ENCODE measurements around the gene RAPGEF2. TPM values are rescaled to one million over a fixed set of nuclear protein-coding genes. Genes with fewer than 3 reads are reported as not detected.
A peak's percentile ranks its signal among the peaks of the same experiment; 100 is the strongest.

Gene RAPGEF2
- total and polyA plus RNA-seq, 5 donors = 10.6 to 38.6 (median 38.1) TPM

GRCh38 chr4:159098482-159099127 is 4.3 kb upstream of the RAPGEF2 start:
- H3K27me3 ChIP-seq (ENCODE audit: control insufficient read depth, insufficient read depth) = no peaks in the 10 kb centered on the region
- DNase-seq = no peak
- no peak overlapping the region for H3K4me3 ChIP-seq (ENCODE audit: low read length)
- H3K27ac ChIP-seq (ENCODE audit: low read length) = no peak overlapping the region
- no peaks in the 10 kb centered on the region for H3K9me3 ChIP-seq (ENCODE audit: control insufficient read depth, low read length)
- intact Hi-C loops (cut with DNase I) = no loop called here
- peaks cover 3% of the 10 kb centered on the region for H3K4me1 ChIP-seq (ENCODE audit: control insufficient read depth, insufficient read depth, low read length)
- no peak for ATAC-seq

DNA sequence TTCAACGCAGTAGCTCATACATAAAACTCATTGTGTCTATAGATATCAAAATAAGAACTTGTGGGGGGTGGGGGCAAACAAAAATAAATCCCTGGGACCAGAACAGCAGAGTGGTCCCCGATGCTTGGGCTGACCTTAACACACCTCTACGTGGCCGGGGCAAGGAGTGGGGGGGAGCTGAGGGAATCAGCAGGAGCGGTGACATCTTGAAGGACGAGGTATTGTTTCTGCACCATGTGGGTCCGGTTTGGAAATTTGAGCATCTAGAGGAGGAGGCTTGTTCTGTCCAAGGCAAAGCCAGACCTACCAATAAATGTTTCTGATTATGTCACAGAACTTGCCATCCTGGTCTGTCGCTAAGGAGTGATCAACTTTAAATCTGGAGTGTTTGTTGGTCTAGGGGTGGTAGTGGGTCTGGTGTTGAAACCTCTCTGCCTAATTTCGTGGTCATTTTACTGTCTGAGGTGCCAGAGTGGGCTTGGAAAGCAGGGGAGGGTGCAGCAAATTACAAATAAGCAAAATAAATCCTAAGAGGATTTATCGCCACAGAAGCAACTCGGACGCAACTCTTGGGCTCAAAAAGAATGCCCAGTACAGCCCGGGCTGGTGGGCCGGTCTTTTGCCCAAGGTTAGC is 774 bp upstream of the RAPGEF2 start:
- Histone ChIP-seq H3K27me3 (ENCODE audit: control insufficient read depth, insufficient read depth) (no peaks in the 10 kb centered on the region), H3K9me3 (ENCODE audit: control insufficient read depth, low read length) (no peaks in the 10 kb centered on the region), H3K4me3 (ENCODE audit: low read length) (peak overlapping the region; percentile 88), H3K27ac (ENCODE audit: low read length) (peak overlapping the region; percentile 55), H3K4me1 (ENCODE audit: control insufficient read depth, insufficient read depth, low read length) (peaks cover 2% of the 10 kb centered on the region)
- DNase-seq = peak in 1 of 3 donors; percentile 50
- no peak for ATAC-seq
- 32% methylated on average over 14 of the region's 14 CpGs for WGBS
- intact Hi-C loops (cut with DNase I) = loop anchor here in 3 of 4 donors (5.0 to 10.0 kb wide), 3 partner anchors 53 to 75 kb away; no protein-coding TSS in a partner anchor

- peak overlapping the region; percentile 88 for H3K4me3 ChIP-seq (ENCODE audit: low read length)
- peak; percentile 42 to 54 for ATAC-seq
Observed at GRCh38 chr4:159103384-159103990, 608 bp downstream of the RAPGEF2 start.

DNA sequence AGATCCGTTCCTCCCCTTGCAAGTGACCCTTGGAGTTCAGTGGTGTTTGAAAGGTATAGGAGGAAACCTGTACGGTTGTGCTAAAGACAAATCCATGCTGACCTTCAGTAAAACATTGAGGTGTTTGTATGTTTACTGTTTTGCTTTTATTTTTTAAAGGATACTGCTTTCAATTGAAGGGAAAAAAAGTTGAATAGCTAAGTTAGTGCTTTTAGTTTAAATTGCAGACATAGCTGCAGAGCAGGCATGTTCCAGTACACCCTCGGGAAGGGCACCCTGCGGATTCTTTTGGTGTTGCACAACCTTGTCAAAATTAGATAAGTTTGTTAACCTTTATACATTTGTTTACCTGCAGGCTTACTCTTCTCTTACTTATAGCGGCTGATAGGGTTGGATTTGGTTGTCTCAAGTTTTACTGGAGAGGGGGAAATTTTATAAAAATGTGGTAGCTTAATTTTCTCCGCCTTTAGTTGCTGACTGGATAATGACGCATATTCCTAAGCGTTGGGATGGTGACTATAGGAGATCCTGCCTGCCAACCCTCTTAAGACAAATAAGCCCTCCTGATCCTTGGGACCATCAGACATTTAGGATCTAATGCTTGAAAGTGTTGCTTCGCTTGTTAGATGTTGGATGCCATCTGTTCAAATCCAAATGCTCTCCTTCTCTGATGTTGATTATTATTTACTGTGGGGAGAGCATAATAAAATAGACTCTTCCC is 2.0 kb downstream of the RAPGEF2 start:
- DNase-seq (no peak), ATAC-seq (no peak)
- 9% methylated on average over 9 of the region's 9 CpGs for WGBS
- no peaks in the 10 kb centered on the region for H3K27me3 ChIP-seq (ENCODE audit: control insufficient read depth, insufficient read depth)
- H3K9me3 ChIP-seq (ENCODE audit: control insufficient read depth, low read length) = no peaks in the 10 kb centered on the region
- peak overlapping the region; percentile 79 for H3K27ac ChIP-seq (ENCODE audit: low read length)
- H3K4me3 ChIP-seq (ENCODE audit: low read length) = peak overlapping the region; percentile 88
- peaks cover 4% of the 10 kb centered on the region for H3K4me1 ChIP-seq (ENCODE audit: control insufficient read depth, insufficient read depth, low read length)
- intact Hi-C loops (cut with DNase I) = loop anchor here in 3 of 4 donors (5.0 to 10.0 kb wide), 3 partner anchors 50 to 72 kb away; no protein-coding TSS in a partner anchor

More at GRCh38 chr4:159103384-159103990, 608 bp downstream of the RAPGEF2 start:
- intact Hi-C loops (cut with DNase I) = loop anchor here in 3 of 4 donors (5.0 to 10.0 kb wide), 3 partner anchors 51 to 74 kb away; no protein-coding TSS in a partner anchor
- H3K4me1 ChIP-seq (ENCODE audit: control insufficient read depth, insufficient read depth, low read length) = peaks cover 2% of the 10 kb centered on the region
- WGBS = under 1% methylated on average over 72 of the region's 72 CpGs
- H3K9me3 ChIP-seq (ENCODE audit: control insufficient read depth, low read length) = no peaks in the 10 kb centered on the region
- no peaks in the 10 kb centered on the region for H3K27me3 ChIP-seq (ENCODE audit: control insufficient read depth, insufficient read depth)
- peak overlapping the region; percentile 81 for H3K27ac ChIP-seq (ENCODE audit: low read length)
- DNase-seq = peak; percentile 53 to 85 (median 84)

DNA sequence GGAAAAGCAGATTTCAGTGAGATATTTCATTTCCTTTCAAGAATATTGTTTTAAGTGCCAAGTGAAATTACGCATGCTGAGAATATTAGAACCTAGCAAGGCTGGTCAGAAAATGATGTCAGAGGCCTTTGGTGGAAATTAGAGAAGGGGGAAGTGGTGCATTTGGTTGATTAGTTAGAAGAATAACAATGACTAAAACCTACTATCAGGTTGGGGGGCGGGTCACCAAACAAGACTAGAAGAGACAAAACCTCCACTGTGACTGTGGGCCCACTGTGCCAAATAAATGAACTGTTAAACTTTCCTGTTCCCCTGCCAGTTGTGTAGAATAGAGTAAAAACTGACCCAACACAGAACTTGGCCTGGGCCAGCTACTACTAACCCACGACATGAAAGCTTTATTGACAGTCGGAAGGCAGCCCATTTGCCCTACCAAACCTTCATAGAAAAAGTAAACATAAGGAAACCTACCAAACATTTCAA is 2.9 kb downstream of the RAPGEF2 start:
- peak overlapping the region; percentile 88 for H3K4me3 ChIP-seq (ENCODE audit: low read length)
- intact Hi-C loops (cut with DNase I) = loop anchor here in 2 of 4 donors (10.0 kb wide), 2 partner anchors 49 to 69 kb away; no protein-coding TSS in a partner anchor
- H3K27ac ChIP-seq (ENCODE audit: low read length) = peak overlapping the region; percentile 22
- WGBS = 33% methylated on average over 4 of the region's 4 CpGs
- H3K4me1 ChIP-seq (ENCODE audit: control insufficient read depth, insufficient read depth, low read length) = peaks cover 4% of the 10 kb centered on the region
- H3K27me3 ChIP-seq (ENCODE audit: control insufficient read depth, insufficient read depth) = no peaks in the 10 kb centered on the region
- H3K9me3 ChIP-seq (ENCODE audit: control insufficient read depth, low read length) = no peaks in the 10 kb centered on the region
- ATAC-seq (peak in 1 of 2 donors; percentile 44), DNase-seq (peak in 2 of 3 donors; percentile 31 to 36)

DNA sequence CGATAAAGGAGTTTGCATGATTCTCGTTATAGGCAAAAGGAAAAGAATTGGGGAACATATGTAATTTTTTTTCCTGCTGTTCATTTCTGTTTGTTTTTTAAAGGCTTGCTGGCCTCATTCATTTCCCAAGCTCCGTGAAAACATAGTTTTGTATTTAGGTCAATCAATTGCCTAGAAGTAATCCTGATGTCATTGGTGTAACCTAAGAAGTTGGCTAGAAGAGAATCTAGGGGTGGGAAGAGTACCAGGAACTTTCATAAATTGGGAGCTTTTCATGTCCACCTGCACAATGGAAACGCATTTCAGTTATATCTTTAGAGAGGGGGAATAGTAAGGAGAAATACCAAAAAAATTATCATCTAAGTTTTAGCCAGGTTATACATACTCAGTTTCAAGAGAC is 3.8 kb downstream of the RAPGEF2 start:
- no peaks in the 10 kb centered on the region for H3K9me3 ChIP-seq (ENCODE audit: control insufficient read depth, low read length)
- intact Hi-C loops (cut with DNase I) = loop anchor here in 2 of 4 donors (10.0 kb wide), 2 partner anchors 48 to 68 kb away; no protein-coding TSS in a partner anchor
- H3K27ac ChIP-seq (ENCODE audit: low read length) = no peak overlapping the region
- H3K4me3 ChIP-seq (ENCODE audit: low read length) = peak overlapping the region; percentile 88
- H3K4me1 ChIP-seq (ENCODE audit: control insufficient read depth, insufficient read depth, low read length) = peaks cover 4% of the 10 kb centered on the region
- ATAC-seq (no peak), DNase-seq (no peak)
- no peaks in the 10 kb centered on the region for H3K27me3 ChIP-seq (ENCODE audit: control insufficient read depth, insufficient read depth)
- 46% methylated on average over 4 of the region's 4 CpGs for WGBS

DNA sequence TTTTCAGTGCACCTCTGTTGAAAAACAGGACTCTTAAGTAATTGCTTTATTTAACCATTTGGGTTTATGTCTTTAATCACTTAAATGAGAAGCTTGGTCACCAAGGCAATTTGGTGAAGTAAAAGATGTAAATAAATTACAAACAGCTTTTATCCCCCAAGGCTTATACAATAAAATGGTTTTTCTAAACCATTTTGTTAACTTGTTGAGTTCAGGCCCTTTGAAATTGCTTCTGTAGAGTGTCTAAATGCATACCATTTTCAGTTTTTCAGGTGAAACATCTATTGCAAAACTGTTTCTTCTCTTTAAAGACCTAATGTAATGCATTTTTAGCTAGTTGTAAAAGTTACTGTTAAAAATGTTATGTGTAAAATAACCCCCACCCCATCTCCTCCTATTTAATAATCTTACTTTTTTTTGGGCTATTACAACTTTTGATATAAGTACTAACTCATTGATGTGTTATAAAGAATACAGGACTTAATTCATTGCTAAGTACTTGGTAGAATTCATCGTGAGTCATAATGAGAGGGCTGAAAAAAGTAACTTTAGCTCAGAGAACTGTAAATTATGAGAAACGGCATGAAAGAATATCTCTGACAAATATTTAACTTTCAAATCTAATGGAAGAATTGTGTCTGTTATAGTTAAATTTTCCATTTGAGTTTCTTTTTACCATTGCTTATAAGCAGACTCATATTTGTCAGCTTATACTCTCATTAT is 4.5 kb downstream of the RAPGEF2 start:
- intact Hi-C loops (cut with DNase I) = loop anchor here in 2 of 4 donors (10.0 kb wide), 2 partner anchors 47 to 67 kb away; no protein-coding TSS in a partner anchor
- Histone ChIP-seq H3K4me3 (ENCODE audit: low read length) (no peak overlapping the region), H3K27ac (ENCODE audit: low read length) (no peak overlapping the region), H3K27me3 (ENCODE audit: control insufficient read depth, insufficient read depth) (no peaks in the 10 kb centered on the region), H3K4me1 (ENCODE audit: control insufficient read depth, insufficient read depth, low read length) (peaks cover 4% of the 10 kb centered on the region), H3K9me3 (ENCODE audit: control insufficient read depth, low read length) (no peaks in the 10 kb centered on the region)
- DNase-seq = no peak
- 31% methylated on average over 2 of the region's 2 CpGs for WGBS
- no peak for ATAC-seq

DNA sequence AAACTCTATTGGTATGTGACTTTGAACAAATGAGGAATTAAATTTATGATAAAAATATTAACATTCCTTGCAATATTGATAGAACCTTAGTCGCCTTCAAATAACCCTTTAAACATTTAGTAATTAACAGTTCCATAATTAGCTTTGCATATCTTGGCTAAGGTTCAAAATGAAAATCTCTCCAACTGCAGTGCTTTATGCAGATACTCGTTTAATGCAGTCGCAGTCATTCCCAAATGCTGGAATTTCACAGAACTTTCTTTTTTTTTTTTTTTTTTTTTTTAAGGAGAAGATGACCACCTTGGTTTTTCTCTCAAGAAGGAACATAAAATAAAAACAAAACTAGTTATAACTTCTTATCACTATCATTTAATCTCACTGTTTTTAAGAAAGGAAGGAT is 5.2 kb downstream of the RAPGEF2 start:
- Histone ChIP-seq H3K27ac (ENCODE audit: low read length) (no peak overlapping the region), H3K9me3 (ENCODE audit: control insufficient read depth, low read length) (no peaks in the 10 kb centered on the region), H3K4me1 (ENCODE audit: control insufficient read depth, insufficient read depth, low read length) (peaks cover 4% of the 10 kb centered on the region), H3K4me3 (ENCODE audit: low read length) (no peak overlapping the region), H3K27me3 (ENCODE audit: control insufficient read depth, insufficient read depth) (no peaks in the 10 kb centered on the region)
- ATAC-seq (no peak), DNase-seq (no peak)
- intact Hi-C loops (cut with DNase I) = loop anchor here in 2 of 4 donors (10.0 kb wide), 2 partner anchors 47 to 67 kb away; no protein-coding TSS in a partner anchor
- 35% methylated on average over 3 of the region's 3 CpGs for WGBS

DNA sequence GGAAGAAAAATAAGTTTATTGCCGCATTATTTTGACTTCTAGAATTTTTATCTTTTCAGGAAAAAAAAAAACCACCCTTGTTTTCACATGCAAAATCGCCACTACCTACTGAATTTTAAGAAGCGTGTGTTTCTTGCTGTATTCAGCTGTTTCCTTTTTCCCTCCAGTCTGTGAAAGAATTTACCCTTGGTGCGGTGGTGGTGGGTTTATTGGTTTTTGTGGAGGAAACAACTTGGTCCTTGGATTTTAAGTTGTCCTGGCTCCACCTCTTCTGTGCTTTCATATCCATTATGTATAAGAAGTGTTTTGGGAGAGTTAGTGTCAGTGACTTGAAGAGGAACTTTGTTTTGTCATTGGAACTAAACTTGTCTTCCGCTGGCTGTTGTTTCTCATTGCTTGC is 8.1 kb downstream of the RAPGEF2 start:
- DNase-seq (no peak), ATAC-seq (no peak)
- H3K4me1 ChIP-seq (ENCODE audit: control insufficient read depth, insufficient read depth, low read length) = peaks cover 4% of the 10 kb centered on the region
- no peak overlapping the region for H3K27ac ChIP-seq (ENCODE audit: low read length)
- H3K4me3 ChIP-seq (ENCODE audit: low read length) = no peak overlapping the region
- H3K27me3 ChIP-seq (ENCODE audit: control insufficient read depth, insufficient read depth) = no peaks in the 10 kb centered on the region
- intact Hi-C loops (cut with DNase I) = no loop called here
- H3K9me3 ChIP-seq (ENCODE audit: control insufficient read depth, low read length) = no peaks in the 10 kb centered on the region
- WGBS = 82% methylated on average over 5 of the region's 5 CpGs

DNA sequence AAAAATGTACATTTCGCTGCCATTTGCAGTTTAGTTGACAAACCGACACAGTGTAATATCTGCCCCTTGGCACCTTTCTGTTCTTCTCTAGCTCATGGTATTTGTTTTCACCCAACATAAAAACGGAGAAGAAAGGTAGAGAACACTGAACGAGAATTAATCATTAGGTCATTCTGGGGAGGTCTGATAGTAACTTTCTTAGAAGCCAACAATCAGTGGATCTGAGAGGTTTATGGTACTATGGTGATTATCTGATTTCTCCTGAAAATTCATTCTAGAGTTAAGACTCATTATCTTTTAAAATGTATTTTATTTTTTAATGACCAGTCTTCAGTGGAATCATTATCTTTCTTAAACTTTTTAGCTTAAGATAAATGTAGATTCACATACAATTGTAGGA is 8.5 kb downstream of the RAPGEF2 start:
- Histone ChIP-seq H3K4me1 (ENCODE audit: control insufficient read depth, insufficient read depth, low read length) (peaks cover 4% of the 10 kb centered on the region), H3K27ac (ENCODE audit: low read length) (no peak overlapping the region), H3K27me3 (ENCODE audit: control insufficient read depth, insufficient read depth) (no peaks in the 10 kb centered on the region), H3K4me3 (ENCODE audit: low read length) (no peak overlapping the region), H3K9me3 (ENCODE audit: control insufficient read depth, low read length) (no peaks in the 10 kb centered on the region)
- no peak for ATAC-seq
- intact Hi-C loops (cut with DNase I) = no loop called here
- 81% methylated on average over 4 of the region's 4 CpGs for WGBS
- DNase-seq = no peak
